Measurements from ENCODE around the gene PALM.
A peak's percentile ranks its signal among the peaks of the same experiment; 100 is the strongest.

Gene PALM

DNA sequence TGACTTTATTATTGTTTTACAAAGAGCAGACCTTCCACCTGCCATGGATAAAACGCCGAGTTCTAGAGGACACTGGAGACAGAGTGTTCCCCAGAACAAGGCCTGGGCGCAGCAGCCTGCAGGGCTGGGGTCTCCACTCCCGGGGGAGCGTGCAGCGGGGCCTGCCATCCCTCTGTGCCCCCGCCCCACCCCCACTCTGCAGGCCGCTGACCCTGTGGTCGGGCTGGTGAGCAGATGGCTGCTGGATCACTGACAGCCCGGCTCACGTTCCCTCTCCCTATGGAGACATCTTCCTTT is 79.9 kb downstream of the PALM start:
- no peak for DNase-seq

- DNase-seq: no peak
Measured at GRCh38 chr19:788983-789700, 80.4 kb downstream of the PALM start.

GRCh38 chr19:789701-790060 is 80.9 kb downstream of the PALM start:
- no peak for DNase-seq

- no peak for DNase-seq
Measured at GRCh38 chr19:791007-791566, 82.4 kb downstream of the PALM start.

- DNase-seq: no peak
Measured at GRCh38 chr19:791567-792305, 83.0 kb downstream of the PALM start.

- DNase-seq: no peak
Measured at GRCh38 chr19:792306-792885, 83.7 kb downstream of the PALM start.

DNA sequence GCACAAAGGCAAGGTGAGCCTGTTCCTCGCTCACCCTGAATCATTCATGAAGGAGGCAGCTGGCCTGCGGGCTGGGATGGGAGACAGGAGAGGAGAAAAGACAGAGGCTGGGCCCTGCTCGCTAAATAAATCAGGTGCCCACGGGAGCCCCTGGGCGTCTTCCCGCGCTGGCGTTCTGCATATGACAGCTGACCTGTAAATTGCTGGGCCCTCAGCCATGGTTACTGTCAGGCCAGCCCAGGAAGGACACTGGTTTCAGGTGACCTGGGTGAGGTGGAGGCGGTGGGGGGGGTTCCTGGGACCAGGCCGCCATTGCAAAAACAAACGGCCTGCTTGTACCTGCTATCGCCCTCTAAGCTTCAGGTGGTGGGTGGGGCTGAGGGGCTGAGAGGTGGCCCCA is 85.1 kb downstream of the PALM start:
- no peak for DNase-seq

- DNase-seq: no peak
Measured at GRCh38 chr19:795073-795611, 86.4 kb downstream of the PALM start.

GRCh38 chr19:795691-796581 is 87.2 kb downstream of the PALM start:
- no peak for DNase-seq

GRCh38 chr19:796692-797527 is 88.2 kb downstream of the PALM start, which contains the start of gene PTBP1:
Gene PTBP1, plus strand, starts transcription at chr19:797452. Its CDS starts 46 bp downstream, at chr19:797498.
- DNase-seq: peak; percentile 100
